ACHN (cell line): ENCODE data around the gene STIM2.
"Not testable (repeated sequence)": the region's sequence is repeated elsewhere in the genome, so short reads cannot be mapped to it uniquely, and the experiment has no call there.

Experiments used
- DNase-seq: peaks from one replicate; pipeline ENCODE4 v3.0.0-alpha.2; 2015
- in situ Hi-C: cut with HindIII; loops from 2 replicates; pipeline ENCODE4 v1.10.0; 2017; ENCODE audit warnings: low sequenced_read_pairs, low pct_ligation_motif_present, low pct_unique_long_range_greater_than_20kb

Gene STIM2

DNA sequence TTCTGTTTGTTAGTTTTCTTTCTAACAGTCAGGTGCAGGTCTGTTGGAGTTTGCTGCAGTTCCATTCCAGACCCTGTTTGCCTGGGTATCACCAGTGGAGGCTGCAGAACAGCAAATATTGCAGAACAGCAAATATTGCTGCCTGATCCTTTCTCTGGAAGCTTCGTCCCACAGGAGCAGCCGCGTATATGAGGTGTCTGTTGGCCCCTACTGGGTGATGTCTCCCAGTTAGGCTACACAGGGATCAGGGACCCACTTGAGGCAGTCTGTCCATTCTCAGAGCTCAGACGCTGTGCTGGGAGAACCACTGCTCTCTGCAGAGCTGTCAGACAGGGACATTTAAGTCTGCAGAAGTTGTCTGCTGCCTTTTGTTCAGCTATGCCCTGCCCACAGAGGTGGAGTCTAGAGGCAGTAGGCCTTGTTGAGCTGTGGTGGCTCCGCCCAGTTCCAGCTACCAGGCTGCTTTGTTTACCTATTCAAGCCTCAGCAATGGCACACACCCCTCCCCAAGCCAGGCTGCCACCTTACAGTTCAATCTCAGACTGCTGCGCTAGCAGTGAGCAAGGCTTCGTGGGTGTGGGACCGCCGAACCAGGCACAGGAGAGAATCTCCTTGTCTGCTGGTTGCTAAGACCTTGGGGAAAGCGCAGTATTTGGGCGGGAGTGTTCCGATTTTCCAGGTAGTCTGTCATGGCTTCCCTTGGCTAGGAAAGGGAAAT lies 115.0 kb downstream of the STIM2 start:
- DNase-seq, in situ Hi-C loops: not testable (repeated sequence)

DNA sequence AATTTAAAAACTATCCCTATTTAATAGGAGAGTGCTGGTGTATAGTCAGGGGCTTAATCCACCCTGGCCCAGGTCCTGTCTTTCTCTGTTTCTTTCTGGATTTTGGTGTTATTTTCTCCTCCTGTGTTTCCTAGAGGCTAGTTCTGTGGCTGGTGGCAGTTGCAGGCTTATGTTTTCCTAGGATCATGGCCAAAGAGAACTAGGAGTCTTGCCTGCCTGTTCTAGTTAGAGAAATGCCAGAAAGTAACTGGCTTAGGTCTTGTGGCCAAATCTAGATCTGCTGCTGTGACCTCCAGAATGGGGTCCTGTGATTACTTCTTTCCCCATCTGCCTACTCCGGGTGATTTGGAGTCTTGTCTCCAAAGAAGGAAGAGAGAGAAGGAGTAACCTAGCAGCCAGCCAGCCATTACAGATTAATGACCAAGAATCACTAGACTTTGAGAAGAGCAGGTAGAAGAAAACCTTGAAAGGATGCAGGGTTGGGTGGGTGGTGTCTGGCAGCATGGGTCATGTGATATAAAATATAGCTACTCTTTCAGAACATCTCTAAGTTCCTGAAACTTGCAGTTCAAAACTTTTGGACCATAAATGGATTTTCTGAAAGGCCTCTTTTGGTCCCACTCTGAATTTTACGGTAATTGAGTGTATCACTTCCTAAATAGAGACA lies 117.9 kb downstream of the STIM2 start:
- no peak for DNase-seq
- in situ Hi-C loops: no loop called here

DNA sequence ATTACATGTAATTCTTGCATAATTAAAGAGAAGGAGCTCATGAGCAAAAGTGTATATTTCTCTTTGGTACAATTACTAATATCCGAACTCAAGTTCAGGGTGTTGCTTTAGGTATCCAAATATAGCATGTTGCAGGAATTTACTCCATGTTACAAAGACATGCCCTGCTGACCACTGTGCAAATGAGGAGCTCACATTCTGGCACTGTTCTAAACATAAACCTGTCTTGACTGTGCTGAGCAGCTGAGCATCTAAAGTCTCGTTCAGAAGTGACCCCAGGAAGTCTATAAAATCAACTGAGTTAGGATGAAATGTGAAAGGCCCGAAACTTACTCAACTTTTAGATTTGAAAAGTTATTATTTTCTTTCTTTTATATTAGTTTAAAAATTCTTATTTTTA lies 124.3 kb downstream of the STIM2 start:
- in situ Hi-C loops: no loop called here

DNA sequence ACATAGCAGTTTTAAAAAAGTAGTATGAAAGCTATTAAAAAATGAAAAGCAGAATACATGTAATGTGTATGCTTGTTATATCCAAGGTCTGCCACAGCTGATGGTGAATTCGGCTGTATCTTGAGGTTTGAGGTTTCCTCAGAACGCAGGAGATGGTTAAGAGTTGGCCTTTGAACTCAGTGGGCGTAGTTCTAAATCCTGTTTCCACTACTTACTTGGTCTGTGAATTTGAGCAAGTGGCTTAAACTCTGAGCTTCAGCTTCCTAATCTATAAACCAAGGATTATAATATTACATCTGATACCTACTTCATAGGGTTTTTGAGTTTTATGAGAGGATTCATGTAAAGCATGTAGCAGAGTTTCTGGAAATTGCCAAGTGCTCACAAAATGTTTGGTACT lies 125.2 kb downstream of the STIM2 start:
- no peak for DNase-seq
- in situ Hi-C loops: no loop called here

More for the DNA sequence above, 124.3 kb downstream of the STIM2 start:
- DNase-seq: no peak

DNA sequence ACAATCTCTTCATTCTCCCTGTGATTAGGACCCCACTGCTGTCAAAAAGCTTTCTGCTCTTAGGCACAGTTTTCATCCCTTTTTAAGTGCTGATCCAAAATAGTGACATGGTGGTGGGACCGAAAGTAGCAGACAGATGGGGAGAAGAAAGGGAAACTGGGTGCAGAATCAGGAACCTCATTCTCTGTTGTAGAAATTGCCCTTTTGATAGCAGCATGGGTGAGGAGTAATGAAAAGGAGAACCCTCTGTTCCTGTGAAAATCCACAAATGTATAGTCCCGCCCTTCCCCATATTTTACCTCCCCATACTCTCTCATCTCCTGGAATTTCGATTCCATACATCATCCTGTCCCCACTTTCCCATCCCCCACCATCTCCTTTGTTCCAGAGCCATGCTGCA lies 126.5 kb downstream of the STIM2 start:
- no peak for DNase-seq
- in situ Hi-C loops: no loop called here

DNA sequence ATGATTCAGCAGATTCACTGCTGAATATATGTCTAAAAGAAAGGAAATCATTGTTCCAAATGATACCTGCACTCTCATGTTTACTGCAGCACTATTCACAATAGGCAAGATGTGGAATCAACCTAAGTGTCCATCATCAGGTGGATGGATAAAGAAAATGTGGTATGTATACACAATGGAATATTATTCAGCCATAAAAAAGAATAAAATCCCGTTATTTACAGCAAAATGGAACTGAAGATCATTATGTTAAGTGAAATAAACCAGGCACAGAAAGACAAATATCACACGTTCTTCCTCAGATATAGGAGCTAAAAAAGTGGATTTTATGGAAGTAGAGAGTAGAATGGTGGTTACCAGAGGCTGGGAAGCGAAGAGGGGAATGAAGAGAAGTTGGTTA lies 130.4 kb downstream of the STIM2 start:
- no peak for DNase-seq
- in situ Hi-C loops: no loop called here

DNA sequence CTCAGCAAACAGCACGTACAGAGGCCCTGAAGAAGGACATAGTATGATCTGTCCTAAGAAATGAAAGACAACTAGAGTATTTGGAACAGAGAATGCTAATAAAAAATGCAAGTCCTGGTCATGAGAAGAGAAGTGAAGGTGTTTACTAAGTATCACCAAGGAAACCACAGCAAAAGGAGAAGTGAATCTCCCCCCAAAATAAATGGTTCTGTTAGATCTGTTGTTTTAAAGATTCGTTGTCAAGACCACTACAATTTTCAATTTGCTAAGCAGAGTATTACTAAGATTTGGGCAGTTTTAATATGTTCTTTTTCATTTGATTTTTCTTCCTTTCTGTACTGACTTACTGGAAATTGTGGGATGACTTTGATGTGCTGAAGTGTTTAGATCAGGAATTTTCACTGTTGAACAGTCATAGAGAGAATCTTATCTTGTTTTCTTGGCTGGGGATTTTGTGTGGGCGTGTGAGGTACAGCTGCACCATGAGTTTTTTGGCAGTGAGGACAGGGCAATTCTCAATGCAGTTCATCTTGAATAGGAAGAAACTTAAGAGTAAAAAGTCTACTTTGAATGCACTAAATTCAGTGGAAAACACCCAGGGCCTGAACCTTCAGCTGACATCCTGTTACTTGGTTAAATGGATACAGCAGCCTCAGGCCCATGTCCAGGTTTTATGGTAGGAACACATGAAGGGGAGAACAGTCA lies 132.2 kb downstream of the STIM2 start:
- DNase-seq: no peak
- in situ Hi-C loops: no loop called here

DNA sequence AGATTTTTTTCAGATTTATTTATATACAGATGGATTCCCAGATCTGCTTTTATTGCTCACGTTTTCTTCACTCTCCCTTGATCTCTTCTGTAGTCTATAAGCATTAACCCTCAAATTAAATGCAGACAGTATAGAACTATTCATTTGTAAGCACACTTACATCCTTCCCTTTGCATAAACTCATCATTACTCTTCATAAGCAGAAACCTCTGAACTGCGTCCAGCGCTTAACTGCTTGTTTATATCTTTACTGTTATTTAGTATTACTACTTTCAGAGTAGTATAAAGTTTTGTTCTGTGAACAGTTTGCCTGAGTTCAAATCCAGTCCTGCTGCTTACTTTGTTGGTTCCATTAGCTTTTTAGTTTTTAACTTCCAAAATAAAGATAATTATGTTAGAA lies 132.9 kb downstream of the STIM2 start:
- DNase-seq: no peak
- in situ Hi-C loops: no loop called here

DNA sequence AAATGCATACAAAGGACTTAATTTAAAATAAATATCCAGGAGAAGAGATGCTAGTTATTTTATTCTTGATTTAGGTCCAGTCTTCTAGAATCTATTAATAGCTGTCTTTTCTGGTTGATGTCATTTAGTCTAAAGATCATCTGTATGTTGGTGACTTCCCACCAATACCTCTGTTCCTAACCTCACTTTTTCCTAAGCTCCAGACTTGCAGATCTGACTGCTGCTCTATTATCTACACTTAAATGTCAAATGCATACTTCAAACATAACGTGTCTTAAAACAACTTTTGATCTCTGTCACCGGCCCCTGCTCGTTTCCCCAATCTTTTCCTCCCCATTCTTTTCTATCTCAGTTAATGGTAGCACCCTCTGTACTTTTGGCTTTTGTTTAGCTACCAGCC lies 133.3 kb downstream of the STIM2 start:
- DNase-seq: no peak
- in situ Hi-C loops: no loop called here

DNA sequence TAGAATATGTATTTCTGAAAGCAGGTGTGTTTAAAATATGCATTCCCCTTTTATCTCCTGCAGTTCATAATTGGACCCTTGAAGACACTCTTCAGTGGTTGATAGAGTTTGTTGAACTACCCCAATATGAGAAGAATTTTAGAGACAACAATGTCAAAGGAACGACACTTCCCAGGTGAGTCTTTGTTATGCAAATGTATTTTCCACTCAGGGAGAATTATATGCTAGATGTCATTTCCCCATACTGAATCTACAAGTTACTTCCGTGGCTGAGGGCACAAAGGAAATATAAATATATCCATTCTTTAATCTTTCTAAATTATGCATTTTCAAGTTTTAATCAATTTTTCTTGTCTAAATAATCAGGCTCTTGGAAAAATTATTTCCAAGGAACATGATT lies 134.7 kb downstream of the STIM2 start:
- in situ Hi-C loops: no loop called here
- DNase-seq: no peak

DNA sequence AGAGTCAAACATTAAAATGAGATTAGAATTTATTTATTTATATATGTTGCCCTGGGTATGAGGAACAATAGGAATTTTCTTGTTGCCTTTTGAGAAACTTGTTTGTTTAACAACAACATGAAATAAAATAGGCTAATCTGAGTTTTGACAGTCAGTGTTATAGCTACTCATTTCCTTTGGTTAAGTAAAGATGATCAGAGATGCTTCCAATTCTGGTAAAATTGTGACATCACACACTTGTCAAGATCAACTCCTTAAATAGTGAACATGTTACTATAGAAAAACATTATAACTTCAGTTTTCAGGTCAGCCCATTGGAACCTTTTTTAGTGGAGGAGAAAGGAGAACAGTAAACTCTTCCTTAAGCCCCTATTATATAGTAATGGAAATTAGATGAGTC lies 136.1 kb downstream of the STIM2 start:
- no peak for DNase-seq
- in situ Hi-C loops: no loop called here

DNA sequence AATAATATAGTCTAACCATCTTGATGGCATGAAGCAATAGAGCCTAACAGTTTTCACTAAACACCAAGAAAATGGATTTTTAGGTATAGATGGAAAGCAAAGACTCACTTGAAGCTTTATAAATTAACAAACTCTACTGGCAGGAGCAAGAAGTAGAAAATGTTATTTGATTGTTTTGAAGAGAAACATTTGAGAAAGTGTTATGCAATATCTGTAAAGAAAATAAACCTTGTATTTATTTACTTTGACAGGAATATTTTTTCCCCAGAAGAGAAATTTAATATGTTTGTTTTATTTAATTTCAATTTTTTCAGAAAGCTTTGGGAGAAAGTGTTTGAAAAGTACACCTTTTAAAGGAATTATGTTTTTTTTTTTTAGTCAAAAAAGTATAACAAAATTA lies 139.0 kb downstream of the STIM2 start:
- no peak for DNase-seq
- in situ Hi-C loops: no loop called here

DNA sequence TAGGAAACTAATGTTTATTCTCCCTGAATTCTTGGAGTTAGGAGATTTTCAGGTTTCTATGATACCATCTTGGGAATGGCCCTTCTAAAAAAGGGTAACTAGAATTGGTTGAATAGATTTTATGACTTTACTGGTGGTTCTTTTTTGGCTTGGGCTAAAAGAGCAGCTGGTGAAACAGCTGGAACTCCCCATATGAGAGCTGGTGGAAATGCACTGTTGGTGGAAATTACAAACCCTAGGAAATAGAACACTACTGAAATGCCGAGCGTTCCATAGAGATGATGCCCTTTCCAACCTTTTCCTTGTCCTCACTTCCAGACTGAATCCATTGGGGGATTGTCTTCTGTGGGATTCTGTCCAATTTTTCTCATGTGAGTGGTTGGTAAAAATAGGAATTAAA lies 139.5 kb downstream of the STIM2 start:
- in situ Hi-C loops: no loop called here
- no peak for DNase-seq

DNA sequence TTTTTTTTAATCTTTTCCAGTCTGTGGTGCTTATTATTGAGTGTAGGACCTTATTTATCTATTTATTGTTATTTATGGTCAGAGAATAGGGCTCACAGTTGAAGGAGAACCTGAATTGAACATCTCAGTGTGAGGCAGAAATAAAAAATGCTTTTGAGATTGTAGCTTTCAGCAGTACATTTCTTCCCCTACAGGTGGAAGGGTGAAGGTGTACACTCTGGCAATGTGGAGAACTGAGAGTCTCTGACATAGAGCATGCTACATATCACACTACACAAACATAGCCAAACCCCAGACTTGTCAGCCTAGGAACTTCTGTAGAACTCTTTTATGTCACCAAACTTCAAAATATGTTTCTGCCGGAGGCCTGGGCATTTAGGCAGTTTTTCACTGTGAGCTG lies 140.2 kb downstream of the STIM2 start:
- in situ Hi-C loops: no loop called here
- peak; percentile 25 for DNase-seq

DNA sequence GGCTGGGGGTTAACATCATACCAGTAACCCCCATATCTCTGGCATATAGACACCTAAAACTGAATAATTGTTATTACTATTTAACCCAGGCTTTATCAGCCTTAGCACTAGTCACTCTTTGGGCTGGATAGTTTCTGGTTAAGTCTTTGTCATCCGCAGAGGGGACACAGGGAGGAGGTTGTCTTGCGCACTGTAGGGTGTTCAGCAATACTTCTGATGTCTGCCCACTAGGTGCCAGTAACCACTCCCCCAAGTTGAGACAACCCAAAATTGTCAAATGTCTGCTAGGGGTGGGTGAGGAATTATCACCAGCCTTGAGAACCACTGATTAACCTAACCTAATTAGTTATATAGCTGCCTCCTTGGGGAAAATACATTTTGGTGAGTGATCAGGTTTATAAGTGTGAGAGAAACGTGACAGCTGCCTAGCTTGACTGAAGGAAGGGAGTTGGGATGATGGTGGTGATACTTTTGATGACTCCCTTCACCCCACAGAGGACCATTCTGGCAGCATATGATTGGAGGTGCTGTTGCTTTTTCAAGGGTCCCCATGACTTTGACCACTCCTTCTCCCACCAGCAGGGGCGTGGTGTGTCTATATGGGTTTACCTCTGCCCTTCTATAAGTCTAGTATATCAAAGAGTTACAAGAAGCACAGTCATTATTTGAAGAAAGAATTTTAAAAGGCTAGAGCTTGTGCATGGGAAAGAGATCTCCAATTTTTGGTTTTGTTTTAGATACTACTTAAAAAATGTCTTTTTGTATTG lies 140.9 kb downstream of the STIM2 start:
- DNase-seq: no peak
- in situ Hi-C loops: no loop called here

DNA sequence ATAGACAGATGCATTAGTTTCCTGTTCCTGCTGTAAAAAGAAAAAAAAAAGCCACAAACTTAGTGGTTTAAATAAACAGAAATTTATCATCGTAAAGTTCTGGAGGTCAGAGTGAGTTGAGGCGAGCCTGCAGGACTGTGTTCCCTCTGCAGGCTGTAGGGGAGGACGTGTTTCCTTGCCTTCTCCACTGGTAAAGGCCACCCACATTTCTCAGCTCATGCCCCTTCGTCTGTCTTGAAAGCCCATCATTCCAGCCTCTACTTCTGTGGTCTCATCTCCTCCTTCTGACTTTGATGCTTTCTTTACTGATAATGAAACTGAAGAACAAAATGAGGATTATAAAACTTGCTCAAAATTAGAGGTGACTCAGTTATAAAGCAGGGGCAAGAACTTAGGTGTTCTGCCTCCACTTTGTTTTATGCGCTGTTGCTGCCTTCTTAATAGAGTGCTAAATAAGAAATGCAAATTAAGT lies 143.0 kb downstream of the STIM2 start:
- no peak for DNase-seq
- in situ Hi-C loops: no loop called here

DNA sequence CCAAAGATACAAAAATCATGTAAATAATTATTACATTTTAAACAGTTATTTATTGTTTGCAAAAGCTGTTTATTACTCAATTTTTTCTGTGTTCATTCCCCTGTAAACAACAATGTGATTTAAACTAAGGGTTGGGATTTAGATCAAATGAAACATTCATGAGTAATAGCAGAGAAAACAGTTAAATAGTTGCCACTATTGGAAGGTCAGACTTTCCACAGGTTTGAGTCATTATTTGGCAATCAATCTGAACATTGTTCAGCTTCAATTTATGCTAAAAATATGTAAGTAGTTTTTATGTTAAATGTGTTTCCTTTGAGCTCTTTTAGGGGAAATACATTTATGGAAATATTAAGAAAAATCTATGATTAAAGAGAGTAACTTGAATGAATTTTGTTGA lies 144.9 kb downstream of the STIM2 start:
- in situ Hi-C loops: no loop called here
- DNase-seq: no peak

DNA sequence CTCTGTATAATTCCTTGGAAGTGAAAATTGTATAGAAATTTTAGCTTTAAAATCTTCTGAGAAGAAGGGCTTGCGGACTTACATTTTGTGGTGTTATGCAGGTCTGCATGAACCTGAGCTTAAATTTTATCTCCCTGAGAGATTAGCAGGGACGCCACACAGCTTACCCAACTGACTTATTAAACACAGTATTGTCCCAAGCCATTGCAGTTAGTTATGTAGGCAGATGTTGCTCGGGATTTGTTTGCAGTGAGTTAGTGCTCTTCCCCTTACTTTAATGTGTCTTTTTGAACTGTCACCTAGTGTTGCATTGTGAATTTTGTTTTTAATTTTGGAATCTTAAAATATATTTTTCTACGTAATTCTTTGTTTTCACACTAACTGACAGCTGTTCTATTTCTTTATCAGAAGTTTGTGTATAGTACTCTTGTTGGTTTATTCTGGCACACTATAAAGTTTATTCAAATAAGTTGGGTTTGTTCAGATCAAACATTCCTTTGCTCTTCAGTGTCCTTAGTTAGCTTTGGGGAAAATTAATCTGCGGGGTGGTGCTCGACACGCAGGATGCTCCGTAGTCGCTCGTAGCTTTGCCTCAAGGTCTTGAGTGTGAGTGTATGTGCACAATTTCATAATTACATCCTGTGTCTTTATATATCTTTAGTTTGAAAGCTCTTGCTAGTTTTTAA lies 145.4 kb downstream of the STIM2 start:
- in situ Hi-C loops: no loop called here
- no peak for DNase-seq

DNA sequence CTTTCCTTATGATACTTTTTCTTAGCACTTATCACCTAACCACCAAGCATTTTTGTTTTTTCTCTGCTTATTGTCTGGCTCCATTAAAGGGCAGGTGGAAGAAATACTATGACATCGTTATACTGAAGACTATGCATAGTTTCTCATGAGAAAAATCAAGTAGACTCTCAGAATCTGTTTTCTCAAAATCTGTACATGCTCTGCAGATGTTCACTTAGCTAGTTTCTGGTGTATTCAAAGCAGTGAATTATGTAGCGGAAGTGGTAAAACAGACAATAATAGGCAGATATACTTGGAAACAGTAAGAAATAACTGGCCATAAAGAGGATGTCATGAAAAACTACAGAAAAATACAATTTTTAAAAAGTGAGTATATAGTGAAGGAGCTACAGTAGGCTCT lies 146.0 kb downstream of the STIM2 start:
- in situ Hi-C loops: no loop called here
- no peak for DNase-seq
